CD14-positive monocyte (primary cell): ENCODE results near the gene BAZ1B. TPM values are rescaled to one million over a fixed set of nuclear protein-coding genes. Genes with fewer than 3 reads are reported as not detected.
"Not testable (repeated sequence)": the region's sequence is repeated elsewhere in the genome, so short reads cannot be mapped to it uniquely, and the experiment has no call there.

Experiments
- DNase-seq, 3 donors: peaks; one replicate each; pipeline ENCODE4 v3.0.0-alpha.2; 2011 to 2022
- H2AFZ ChIP-seq: 2 replicates; pipeline ENCODE4 v1.6.0; 2012; ENCODE audit warnings: mild to moderate bottlenecking, low read depth, low read length, inconsistent platforms; ENCODE audit not compliant: insufficient read depth, poor library complexity, severe bottlenecking
- H3K27ac ChIP-seq, 2 donors: 1 replicate in 1 of 2; 2 replicates in 1 of 2; pipeline ENCODE4 v1.5.1; 2012 to 2013; ENCODE audit warnings: low read length in 2 of 2, control low read depth in 1 of 2, inconsistent platforms in 1 of 2, low read depth in 1 of 2, mild to moderate bottlenecking in 1 of 2
- H3K27me3 ChIP-seq, 2 donors: one replicate each; pipeline versions ENCODE4 v1.6.0 to v1.6.1; 2011 to 2013; ENCODE audit warnings: low read length in 2 of 2; ENCODE audit not compliant: control insufficient read depth in 2 of 2, insufficient read depth in 2 of 2
- H3K36me3 ChIP-seq, 2 donors: replicated peaks in 1 of 2; 1 replicate in 1 of 2; 2 replicates in 1 of 2; pipeline versions ENCODE4 v1.5.1 to v1.6.1; 2012 to 2013; ENCODE audit warnings: low read length in 2 of 2, control low read depth in 1 of 2, inconsistent platforms in 1 of 2, mild to moderate bottlenecking in 1 of 2; ENCODE audit not compliant: insufficient read depth in 2 of 2, control insufficient read depth in 1 of 2
- H3K4me1 ChIP-seq, 2 donors: 1 replicate in 1 of 2; 2 replicates in 1 of 2; pipeline versions ENCODE4 v1.5.1 to v1.6.1; 2012 to 2013; ENCODE audit warnings: low read length in 2 of 2, control low read depth in 1 of 2, inconsistent platforms in 1 of 2, mild to moderate bottlenecking in 1 of 2, moderate library complexity in 1 of 2; ENCODE audit not compliant: insufficient read depth in 2 of 2, control insufficient read depth in 1 of 2
- H3K4me2 ChIP-seq: replicated peaks from 2 replicates; pipeline ENCODE3; 2012; ENCODE audit warnings: low read length, moderate library complexity, mild to moderate bottlenecking; ENCODE audit not compliant: poor library complexity, severe bottlenecking; ENCODE audit errors: extremely low read depth
- H3K4me3 ChIP-seq, 3 experiments: fragments of 200-600 bp in 1 of 3; sonication (generic) in 1 of 3; replicated peaks in 1 of 3; 1 replicate in 2 of 3; 2 replicates in 1 of 3; pipeline ENCODE4 v1.5.1; 2011 to 2013; ENCODE audit warnings: low read length in 3 of 3, mild to moderate bottlenecking in 3 of 3, control low read depth in 2 of 3, low read depth in 2 of 3, inconsistent platforms in 1 of 3, moderate library complexity in 1 of 3
- H3K79me2 ChIP-seq: 2 replicates; pipeline ENCODE4 v1.6.0; 2012; ENCODE audit warnings: mild to moderate bottlenecking, control low read depth, inconsistent platforms, low read length, moderate library complexity; ENCODE audit not compliant: insufficient read depth
- H3K9ac ChIP-seq: 2 replicates; pipeline ENCODE4 v1.6.0; 2017; ENCODE audit warnings: low read length, mild to moderate bottlenecking; ENCODE audit not compliant: insufficient read depth, poor library complexity, severe bottlenecking
- H3K9me3 ChIP-seq, 2 donors: replicated peaks in 1 of 2; 1 replicate in 1 of 2; 2 replicates in 1 of 2; pipeline versions ENCODE4 v1.5.1 to v1.6.1; 2012 to 2013; ENCODE audit warnings: low read length in 2 of 2, control low read depth in 1 of 2; ENCODE audit not compliant: control insufficient read depth in 1 of 2, insufficient read depth in 1 of 2
- H4K20me1 ChIP-seq: 2 replicates; pipeline ENCODE4 v1.6.0; 2012; ENCODE audit warnings: mild to moderate bottlenecking, low read length, control low read depth, moderate library complexity; ENCODE audit not compliant: insufficient read depth
- H3K27ac Mint-ChIP-seq, 7 donors: one replicate each; pipeline ENCODE4 v1.8.0; 2020; ENCODE audit warnings: mild to moderate bottlenecking in 7 of 7, mixed read lengths in 7 of 7, moderate library complexity in 6 of 7, inconsistent platforms in 2 of 7
- H3K27me3 Mint-ChIP-seq, 3 donors: one replicate each; pipeline ENCODE4 v1.8.0; 2021 to 2022; ENCODE audit warnings: low read depth in 3 of 3, mild to moderate bottlenecking in 3 of 3, mixed read lengths in 3 of 3, moderate library complexity in 3 of 3, inconsistent platforms in 1 of 3
- H3K36me3 Mint-ChIP-seq, 2 donors: one replicate each; pipeline ENCODE4 v1.8.0; 2020; ENCODE audit warnings: mixed read lengths in 2 of 2, inconsistent platforms in 1 of 2, mild to moderate bottlenecking in 1 of 2
- H3K4me1 Mint-ChIP-seq: one replicate; pipeline ENCODE4 v1.8.0; 2020; ENCODE audit warnings: mild to moderate bottlenecking, mixed read lengths
- H3K4me3 Mint-ChIP-seq, 2 donors: one replicate each; pipeline ENCODE4 v1.8.0; 2020; ENCODE audit warnings: mild to moderate bottlenecking in 2 of 2, mixed read lengths in 2 of 2, moderate library complexity in 1 of 2
- H3K9me3 Mint-ChIP-seq, 7 donors: one replicate each; pipeline ENCODE4 v1.8.0; 2020 to 2022; ENCODE audit warnings: mixed read lengths in 7 of 7, mild to moderate bottlenecking in 6 of 7, moderate library complexity in 6 of 7, inconsistent platforms in 2 of 7
- WGBS: methylation state at CpG from one replicate; pipeline ENCODE4 v1.1.5; 2013; ENCODE audit warnings: missing lambda C conversion rate; ENCODE audit not compliant: insufficient coverage; 5-methylcytosine and 5-hydroxymethylcytosine counted together
- intact Hi-C, 2 donors: fragments of 100-400 bp; cut with micrococcal nuclease; formaldehyde crosslinking; loops; one replicate each; pipeline versions ENCODE4 v1.15.0 to v1.15.1; 2023
- polyA plus RNA-seq, 3 donors: library from polyadenylated mRNA; depleted of rRNA in 1 of 3; unstranded in 2 of 3; stranded (reverse) in 1 of 3; fragments of 300-500 nt in 2 of 3; fragments of >200 nt in 1 of 3; fragmentation: Illumina TruSeq in 2 of 3; gene quantifications; 1 replicate in 2 of 3; 2 replicates in 1 of 3; pipeline ENCODE4 v1.2.3, GENCODE V29; 2012 to 2021
- TF ChIP-seq, protein P1 (sequence below): fragments of 200-600 bp; IDR thresholded peaks from one replicate; pipeline ENCODE4 v1.8.0; 2022; ENCODE audit warnings: antibody characterized with exemption, mild to moderate bottlenecking

The BAZ1B gene
- polyA plus RNA-seq, 3 donors = 2.5 to 12.1 (median 5.0) TPM

DNA sequence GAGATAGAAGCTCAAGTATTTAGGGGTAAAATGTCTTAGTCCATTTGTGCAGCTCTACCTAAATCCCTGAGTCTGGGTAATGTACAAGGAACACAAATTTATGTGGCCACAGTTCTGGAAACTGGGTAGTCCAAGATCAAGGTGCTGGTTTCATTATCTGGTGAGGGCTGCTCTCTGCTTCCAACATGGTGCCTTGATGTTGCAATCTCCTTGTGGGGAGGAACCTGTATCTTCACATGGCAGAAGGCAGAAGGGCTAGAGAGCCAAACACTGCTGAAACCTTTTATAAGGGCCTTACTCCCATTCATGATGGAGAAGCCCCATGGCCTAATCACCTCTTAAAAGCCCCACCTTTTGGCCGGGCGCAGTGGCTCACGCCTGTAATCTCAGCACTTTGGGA, 8.7 kb upstream of the BAZ1B start:
- Histone ChIP-seq H3K9me3 (no peaks in the 10 kb centered on the region), H3K36me3 (peaks cover 3 to 11% of the 10 kb centered on the region in 2 donors), H3K4me2 (no peak overlapping the region), H3K4me3 (no peak overlapping the region), H2AFZ (no peak overlapping the region), H3K79me2 (no peaks in the 10 kb centered on the region), H3K27ac (no peak overlapping the region), H3K27me3 (no peaks in the 10 kb centered on the region), H4K20me1 (no peaks in the 10 kb centered on the region), H3K9ac (no peak overlapping the region), H3K4me1 (peaks cover 8 to 9% of the 10 kb centered on the region in 2 donors)
- Mint-ChIP-seq H3K27me3 (no peaks in the 10 kb centered on the region), H3K4me1 (peaks cover 12% of the 10 kb centered on the region), H3K27ac (no peak overlapping the region), H3K4me3 (no peak overlapping the region), H3K36me3 (peaks cover 14 to 20% of the 10 kb centered on the region in 2 donors), H3K9me3 (no peaks in the 10 kb centered on the region)
- no peak for DNase-seq
- WGBS = 100% methylated on average over 3 of the region's 3 CpGs
- TF ChIP-seq, protein P1, sequence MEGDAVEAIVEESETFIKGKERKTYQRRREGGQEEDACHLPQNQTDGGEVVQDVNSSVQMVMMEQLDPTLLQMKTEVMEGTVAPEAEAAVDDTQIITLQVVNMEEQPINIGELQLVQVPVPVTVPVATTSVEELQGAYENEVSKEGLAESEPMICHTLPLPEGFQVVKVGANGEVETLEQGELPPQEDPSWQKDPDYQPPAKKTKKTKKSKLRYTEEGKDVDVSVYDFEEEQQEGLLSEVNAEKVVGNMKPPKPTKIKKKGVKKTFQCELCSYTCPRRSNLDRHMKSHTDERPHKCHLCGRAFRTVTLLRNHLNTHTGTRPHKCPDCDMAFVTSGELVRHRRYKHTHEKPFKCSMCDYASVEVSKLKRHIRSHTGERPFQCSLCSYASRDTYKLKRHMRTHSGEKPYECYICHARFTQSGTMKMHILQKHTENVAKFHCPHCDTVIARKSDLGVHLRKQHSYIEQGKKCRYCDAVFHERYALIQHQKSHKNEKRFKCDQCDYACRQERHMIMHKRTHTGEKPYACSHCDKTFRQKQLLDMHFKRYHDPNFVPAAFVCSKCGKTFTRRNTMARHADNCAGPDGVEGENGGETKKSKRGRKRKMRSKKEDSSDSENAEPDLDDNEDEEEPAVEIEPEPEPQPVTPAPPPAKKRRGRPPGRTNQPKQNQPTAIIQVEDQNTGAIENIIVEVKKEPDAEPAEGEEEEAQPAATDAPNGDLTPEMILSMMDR = no peak
- intact Hi-C loops = loop anchor here in 1 of 2 donors (10.0 kb wide), 1 partner anchor 66 kb away; no protein-coding TSS in a partner anchor

DNA sequence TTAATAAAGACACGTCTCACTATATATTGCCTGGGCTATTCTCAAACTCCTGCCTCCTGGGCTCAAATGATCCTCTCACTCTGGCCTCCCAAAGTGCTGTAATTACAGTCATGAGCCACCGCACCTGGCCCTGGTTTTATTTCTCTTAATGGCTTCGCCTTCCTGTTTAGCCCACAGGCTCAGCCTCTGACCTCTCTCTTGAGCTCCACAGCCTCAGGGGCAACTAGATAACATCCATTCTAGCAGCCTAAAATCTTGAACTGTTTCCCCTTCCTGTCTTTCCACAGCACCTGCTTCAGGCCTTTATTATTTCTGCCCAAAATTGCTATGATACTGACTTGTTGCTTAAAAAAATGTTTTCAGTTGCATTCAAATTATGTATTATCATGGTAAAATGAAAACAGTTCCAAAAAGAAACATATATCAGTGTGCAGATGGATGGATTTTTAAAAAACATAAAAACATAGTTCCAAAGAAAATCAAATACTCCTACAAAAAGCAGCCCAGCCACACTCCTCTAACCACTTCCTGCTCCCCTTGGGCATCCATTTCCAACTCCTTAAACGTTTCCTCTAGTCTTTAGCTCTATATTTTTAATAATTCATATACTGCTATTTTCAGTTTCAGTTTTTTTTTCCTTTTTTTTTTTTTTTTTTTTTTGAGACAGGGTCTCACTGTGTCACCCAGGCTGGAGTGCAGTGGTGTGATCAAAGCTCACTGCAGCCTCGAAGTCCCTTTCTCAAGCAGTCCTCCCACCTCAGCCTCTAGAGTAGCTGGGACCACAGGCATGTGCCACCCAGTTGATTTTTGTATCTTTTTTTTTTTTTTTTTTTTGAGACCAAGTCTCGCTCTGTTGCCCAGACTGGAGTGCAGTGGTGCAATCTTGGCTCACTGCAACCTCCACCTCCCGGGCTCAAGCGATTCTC, 5.1 kb upstream of the BAZ1B start:
- 55% methylated on average over 4 of the region's 8 CpGs for WGBS
- no peaks in the 10 kb centered on the region for H3K9me3 Mint-ChIP-seq
- no peak overlapping the region for H3K4me3 Mint-ChIP-seq

DNA sequence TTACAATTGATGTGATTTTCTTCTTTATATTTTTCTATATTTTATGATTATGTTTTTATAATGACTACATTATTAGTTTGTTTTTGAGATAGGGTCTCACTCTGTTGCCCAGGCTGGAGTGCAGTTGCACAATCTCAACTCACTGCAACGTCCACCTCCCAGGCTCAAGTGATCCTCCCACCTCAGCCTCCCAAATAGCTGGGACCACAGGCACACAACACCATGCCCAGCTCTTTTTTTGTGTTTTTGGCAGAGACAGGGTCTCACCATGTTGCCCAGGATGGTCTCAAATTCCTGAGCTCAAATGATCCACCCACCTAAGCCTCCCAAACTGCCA, 4.0 kb upstream of the BAZ1B start:
- H3K4me1 Mint-ChIP-seq = peaks cover 28% of the 10 kb centered on the region
- H3K27me3 Mint-ChIP-seq, H3K4me3 Mint-ChIP-seq, H3K27me3 ChIP-seq, H3K9ac ChIP-seq, H3K4me2 ChIP-seq, DNase-seq, H3K9me3 Mint-ChIP-seq, H3K9me3 ChIP-seq, H3K4me3 ChIP-seq, H3K27ac ChIP-seq, H3K36me3 ChIP-seq, H3K36me3 Mint-ChIP-seq, H4K20me1 ChIP-seq: not testable (repeated sequence)
- H3K27ac Mint-ChIP-seq = peak overlapping the region in 1 of 7 donors; percentile 41
- Histone ChIP-seq H2AFZ (peak overlapping the region; percentile 80), H3K4me1 (peaks cover 24 to 28% of the 10 kb centered on the region in 2 donors), H3K79me2 (peaks cover 20% of the 10 kb centered on the region)
- WGBS = 0% methylated on average over 1 of the region's 1 CpG
- intact Hi-C loops = loop anchor here in 1 of 2 donors (10.0 kb wide), 1 partner anchor 139 kb away; the partner anchor contains the start of gene VPS37D

More for the DNA sequence above, 5.1 kb upstream of the BAZ1B start:
- Histone ChIP-seq H3K36me3 (no peaks in the 10 kb centered on the region), H3K79me2 (peaks cover 11% of the 10 kb centered on the region), H3K27me3 (no peaks in the 10 kb centered on the region), H3K27ac (peak overlapping the region in 1 of 2 donors; percentile 48), H3K9me3 (no peaks in the 10 kb centered on the region), H3K4me3 (no peak overlapping the region), H3K4me2 (no peak overlapping the region), H4K20me1 (no peaks in the 10 kb centered on the region), H3K4me1 (peaks cover 22 to 26% of the 10 kb centered on the region in 2 donors), H3K9ac (no peak overlapping the region), H2AFZ (no peak overlapping the region)
- TF ChIP-seq, protein P1 = no peak
- Mint-ChIP-seq H3K36me3 (peaks cover 3 to 9% of the 10 kb centered on the region in 2 donors), H3K27ac (peak overlapping the region in 3 of 7 donors; percentile 69 to 82 (median 80)), H3K27me3 (no peaks in the 10 kb centered on the region), H3K4me1 (peaks cover 27% of the 10 kb centered on the region)
- no peak for DNase-seq
- intact Hi-C loops = loop anchor here in 1 of 2 donors (10.0 kb wide), 1 partner anchor 138 kb away; the partner anchor contains the start of gene VPS37D
